AG20443 (cell line): ENCODE data around the gene GNA15.

Experiments used
- DNase-seq: peaks from one replicate; pipeline ENCODE4 v3.0.0; 2012; ENCODE audit warnings: low spot score, mixed read lengths

Gene GNA15

GRCh38 chr19:3121396-3121795, 14.4 kb upstream of the GNA15 start:
- no peak for DNase-seq

DNA sequence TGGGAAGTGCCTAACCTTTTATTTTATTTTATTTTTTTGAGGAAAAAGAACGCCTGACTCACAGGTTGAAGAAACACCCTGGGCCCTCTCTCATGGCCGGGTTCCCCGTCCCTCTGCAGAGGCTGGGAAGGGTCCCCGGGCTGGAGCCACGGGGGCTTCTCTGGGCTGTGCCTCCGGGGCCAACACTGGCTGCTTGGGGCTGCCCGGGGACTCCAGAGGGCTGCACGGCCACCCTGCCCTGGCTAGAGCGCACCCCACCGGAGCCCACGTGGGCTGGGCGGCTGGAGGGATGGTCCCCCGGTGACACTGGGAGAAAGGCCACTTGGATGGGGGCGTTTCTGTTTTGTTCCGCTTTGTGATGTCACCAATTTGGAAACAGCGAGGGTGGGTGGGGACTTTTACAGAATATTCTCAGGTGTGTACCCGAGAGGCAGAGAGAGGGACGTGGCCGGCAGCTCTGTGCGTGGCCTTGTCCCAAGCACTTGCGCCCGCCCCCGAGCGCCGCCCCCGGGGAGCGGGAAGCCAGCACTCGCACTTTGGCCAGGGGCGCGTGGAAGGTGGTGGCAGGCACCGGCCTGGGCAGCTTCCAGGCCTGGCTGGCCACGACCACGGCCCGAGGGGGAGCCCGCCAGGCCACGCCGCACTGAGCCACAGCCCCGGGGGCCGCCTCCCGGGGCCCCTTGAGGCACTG, 13.9 kb upstream of the GNA15 start:
- DNase-seq, result no peak

GRCh38 chr19:3122512-3122870, 13.3 kb upstream of the GNA15 start:
- no peak for DNase-seq

DNA sequence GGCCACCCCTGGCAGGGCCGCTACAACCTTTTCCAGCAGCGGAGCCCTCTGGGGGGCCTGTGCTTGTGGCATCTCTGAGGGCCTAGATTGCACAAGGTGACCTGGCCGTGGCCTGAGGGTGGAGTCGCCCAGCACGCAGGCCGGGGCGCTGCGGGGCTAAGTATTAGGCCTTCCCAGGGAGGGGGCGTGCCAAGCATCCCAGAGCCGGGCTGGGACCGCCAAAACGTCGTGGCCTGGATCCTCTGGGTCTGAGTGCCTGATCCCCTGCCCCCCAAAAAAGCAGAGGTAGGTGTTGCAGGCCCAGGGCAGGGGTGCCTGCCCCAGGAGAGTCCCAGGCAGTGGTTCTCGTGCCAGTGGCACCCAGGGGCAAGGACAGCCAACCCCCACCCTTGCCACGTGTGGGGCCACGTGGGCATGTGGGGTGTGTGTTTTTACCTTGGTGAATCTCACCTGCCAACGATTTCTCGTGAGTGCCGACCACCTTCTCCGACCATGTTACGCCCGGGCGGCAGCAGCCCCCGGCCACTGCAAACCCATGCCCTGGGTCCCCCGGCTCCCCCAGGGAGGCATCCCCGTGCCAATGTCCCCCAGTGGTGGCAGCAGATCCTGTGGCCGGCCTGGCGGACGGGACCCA, 12.6 kb upstream of the GNA15 start:
- DNase-seq, result no peak

DNA sequence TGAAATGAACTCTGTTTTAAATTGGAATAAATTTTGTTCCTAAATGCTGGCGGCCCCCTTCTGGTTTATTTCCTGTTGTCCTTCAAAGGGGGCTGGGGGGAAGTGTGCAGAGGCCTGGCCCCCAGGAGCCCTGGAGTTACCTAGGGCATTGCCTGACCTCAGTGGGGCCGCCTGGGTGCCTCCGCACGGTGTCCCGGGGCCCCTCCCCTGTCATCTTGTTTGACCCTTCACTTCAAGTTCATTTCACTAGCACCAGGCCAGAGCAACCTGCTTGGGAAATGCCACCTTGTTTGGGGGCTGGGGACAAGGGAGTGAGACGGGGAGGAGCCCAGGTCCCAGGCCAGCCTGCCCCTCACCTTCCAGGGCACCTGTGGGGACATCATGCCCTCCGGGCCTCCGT, 11.9 kb upstream of the GNA15 start:
- no peak for DNase-seq

DNA sequence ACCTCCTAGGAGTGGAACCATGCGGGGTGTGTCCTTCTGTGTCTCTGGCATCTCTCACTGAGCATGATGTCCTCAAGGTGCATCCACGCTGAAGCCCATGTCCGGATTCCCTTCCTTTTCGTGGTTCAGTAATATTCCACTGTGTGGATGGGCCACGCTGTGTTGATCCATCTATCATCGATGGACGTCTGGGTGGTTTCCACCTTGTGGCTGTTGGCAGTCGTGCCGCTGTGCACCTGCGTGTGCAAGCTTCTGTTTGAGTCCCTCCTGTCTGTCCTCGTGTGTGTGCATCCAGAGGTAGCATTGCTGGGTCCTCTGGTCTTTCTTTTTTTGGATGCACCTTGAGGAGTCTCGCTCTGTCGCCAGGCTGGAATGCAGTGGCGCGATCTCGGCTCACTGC, 11.2 kb upstream of the GNA15 start:
- DNase-seq, result no peak

GRCh38 chr19:3125900-3126524, 9.8 kb upstream of the GNA15 start:
- peak; percentile 73 for DNase-seq

GRCh38 chr19:3129112-3129511, 6.7 kb upstream of the GNA15 start:
- DNase-seq, result no peak

GRCh38 chr19:3131168-3131567, 4.7 kb upstream of the GNA15 start:
- no peak for DNase-seq

DNA sequence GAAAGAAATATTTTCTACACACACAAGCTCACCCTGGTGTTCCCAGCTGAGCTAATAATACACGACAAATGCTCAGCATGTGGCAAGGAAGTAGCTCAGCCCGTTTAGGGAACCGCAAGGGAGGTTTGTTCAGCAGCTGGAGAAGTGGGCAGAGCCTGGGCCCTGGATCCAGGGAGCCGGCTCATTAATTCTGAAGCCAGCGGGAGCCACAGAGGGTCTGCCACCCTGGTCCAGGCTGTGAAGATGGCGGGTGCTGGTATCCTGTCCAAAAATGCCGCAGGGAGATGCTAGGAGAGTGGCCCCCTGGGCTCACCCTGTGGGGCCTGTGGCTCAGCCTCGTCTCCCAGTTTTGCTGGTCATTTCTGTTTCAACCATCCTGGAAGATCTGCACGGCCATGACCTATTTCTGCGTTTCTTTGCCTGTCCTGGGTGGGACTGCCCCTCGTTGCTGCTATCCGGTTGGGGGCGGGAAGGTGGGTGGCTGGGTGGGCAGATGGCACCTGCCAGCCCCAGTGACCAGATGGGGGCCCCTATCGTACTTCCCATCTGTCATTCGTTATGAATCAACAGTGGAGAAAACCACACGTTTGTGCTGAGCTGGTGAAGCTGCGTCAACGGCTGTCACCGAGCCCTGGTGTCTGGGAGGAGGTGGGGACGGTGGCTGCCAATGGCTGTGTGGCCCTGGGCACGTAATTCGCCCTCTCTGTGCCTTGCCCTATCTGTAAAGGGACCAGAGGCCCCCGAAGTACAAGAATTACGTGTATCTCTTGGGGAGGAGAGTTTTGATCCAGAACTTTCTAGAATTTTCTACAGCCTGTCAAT, 2.7 kb upstream of the GNA15 start:
- DNase-seq, result peak; percentile 67

DNA sequence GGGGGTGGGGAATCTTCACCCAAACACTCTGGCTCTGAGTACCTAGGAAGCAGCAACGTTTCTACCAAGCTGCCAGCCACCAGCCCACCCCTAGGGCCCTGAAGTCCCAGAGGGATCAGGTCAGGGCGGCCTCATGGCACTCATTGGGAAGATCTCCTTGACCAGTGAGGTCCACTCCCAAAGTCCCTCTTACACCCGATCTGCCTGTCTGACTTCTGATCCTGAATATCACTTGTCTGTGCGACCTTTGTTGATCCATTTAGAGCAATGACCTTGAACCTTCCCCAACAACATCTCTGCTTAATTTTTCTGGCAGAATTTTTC, 2.1 kb upstream of the GNA15 start:
- no peak for DNase-seq

- no peak for DNase-seq
Observed at GRCh38 chr19:3136684-3137055, 837 bp downstream of the GNA15 start.

DNA sequence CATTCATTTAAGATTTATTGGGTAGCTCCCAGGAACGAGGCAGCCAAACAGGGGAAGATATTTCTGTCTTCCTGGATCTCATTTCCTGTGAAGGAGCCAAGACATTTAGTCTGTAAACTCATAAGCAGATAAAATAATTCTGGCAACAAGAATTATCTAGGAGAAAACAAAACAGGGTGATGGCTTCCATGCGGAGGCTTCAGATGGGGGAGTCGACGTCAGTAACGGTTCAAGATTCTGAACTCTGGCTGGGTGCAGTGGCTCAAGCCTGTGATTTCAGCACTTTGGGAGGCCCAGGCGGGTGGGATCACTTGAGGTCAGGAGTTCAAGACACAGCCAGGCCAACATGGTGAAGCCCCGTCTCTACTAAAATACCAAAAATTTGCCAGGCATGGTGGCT, 1.3 kb downstream of the GNA15 start:
- DNase-seq, result no peak

DNA sequence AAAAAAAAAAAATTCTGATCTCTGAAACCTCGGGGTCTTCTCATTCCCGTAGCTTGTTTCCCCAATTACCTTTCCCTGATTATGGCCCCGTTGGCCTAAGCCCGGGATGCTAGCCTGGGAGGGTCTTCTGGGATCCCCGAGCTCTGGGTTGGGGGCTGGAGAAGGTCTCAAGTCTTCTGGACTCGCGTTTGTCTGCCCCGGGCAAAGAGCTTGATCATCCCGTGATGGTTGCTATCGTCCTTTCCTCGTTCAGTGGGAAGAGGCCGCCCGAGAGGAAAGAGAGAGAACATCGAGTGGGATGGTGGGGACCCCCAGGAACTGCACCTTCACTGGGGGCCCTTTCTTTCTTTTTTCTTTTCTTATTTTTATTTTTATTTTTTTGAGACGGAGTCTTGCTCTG, 2.4 kb downstream of the GNA15 start:
- DNase-seq, result no peak

DNA sequence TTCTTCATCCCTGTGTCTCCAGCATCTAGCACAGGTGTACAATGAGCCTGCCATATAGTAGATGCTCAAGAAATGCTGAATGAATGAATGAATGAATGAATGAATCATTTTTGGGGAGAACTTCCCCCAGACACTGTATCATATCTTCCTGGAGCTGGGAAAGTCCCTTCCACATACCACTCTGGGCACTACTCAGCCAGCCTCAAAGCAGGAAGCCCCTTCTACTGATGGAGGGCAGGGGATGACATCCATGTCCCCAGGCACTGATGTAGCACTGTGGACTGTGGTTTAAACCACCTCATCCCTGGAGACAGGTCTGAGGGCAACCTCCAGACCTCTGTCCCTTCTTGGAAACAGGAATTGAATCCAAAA, 4.8 kb downstream of the GNA15 start:
- no peak for DNase-seq

GRCh38 chr19:3142292-3142670, 6.4 kb downstream of the GNA15 start:
- DNase-seq, result peak; percentile 93

- DNase-seq, result no peak
Observed at GRCh38 chr19:3142781-3143337, 7.0 kb downstream of the GNA15 start.

- DNase-seq, result no peak
Observed at GRCh38 chr19:3145909-3146676, 10.3 kb downstream of the GNA15 start.

GRCh38 chr19:3146677-3147100, 10.9 kb downstream of the GNA15 start:
- no peak for DNase-seq

GRCh38 chr19:3148503-3148902, 12.7 kb downstream of the GNA15 start:
- no peak for DNase-seq

DNA sequence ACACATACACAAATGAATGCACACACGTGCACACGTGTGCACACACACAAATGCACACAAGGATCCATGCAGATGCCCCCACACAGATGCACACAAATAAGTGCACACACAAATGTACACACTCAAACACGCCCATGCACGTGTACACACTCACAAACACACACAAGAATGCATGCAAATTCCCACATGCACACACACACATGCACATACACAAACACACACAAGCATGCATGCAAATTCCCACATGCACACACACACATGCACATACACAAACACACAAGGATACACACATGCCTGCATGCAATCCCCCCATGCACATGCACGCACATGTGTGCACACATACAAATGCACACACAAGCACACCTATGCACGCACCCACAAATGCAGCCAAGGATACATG, 13.3 kb downstream of the GNA15 start:
- no peak for DNase-seq
